ENCODE results near the gene KCNG1.
A peak's percentile ranks its signal among the peaks of the same experiment; 100 is the strongest.

KCNG1 gene

DNA sequence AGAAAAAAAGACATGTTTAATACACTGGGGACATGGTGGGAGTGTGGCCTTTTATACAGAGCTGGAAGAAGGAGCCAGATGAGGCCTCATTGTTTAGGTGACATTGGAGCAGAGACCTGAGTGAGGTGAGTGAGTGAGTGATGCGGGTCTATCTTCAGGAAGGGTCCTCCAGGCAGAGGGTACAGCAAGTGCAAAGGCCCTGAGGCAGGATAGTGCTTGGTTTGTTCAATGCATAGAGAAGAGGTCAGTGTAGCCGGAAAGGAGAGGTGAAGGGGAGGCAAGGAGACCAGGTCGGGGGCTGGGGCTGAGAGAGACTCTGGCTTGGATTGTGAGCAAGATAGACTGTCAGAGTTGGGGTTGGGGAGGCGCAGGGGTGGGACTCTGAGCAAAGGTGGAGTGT is 23.6 kb downstream of the KCNG1 start:
- no peak for DNase-seq
- Histone ChIP-seq H3K4me1 (no peaks in the 10 kb centered on the region), H3K36me3 (no peaks in the 10 kb centered on the region), H3K4me3 (ENCODE audit: low read depth, low read length) (no peak overlapping the region), H3K9me3 (no peaks in the 10 kb centered on the region), H3K27me3 (peaks cover 20% of the 10 kb centered on the region; the same call in 1 of the 2 replicates)
- TF ChIP-seq, protein P1, sequence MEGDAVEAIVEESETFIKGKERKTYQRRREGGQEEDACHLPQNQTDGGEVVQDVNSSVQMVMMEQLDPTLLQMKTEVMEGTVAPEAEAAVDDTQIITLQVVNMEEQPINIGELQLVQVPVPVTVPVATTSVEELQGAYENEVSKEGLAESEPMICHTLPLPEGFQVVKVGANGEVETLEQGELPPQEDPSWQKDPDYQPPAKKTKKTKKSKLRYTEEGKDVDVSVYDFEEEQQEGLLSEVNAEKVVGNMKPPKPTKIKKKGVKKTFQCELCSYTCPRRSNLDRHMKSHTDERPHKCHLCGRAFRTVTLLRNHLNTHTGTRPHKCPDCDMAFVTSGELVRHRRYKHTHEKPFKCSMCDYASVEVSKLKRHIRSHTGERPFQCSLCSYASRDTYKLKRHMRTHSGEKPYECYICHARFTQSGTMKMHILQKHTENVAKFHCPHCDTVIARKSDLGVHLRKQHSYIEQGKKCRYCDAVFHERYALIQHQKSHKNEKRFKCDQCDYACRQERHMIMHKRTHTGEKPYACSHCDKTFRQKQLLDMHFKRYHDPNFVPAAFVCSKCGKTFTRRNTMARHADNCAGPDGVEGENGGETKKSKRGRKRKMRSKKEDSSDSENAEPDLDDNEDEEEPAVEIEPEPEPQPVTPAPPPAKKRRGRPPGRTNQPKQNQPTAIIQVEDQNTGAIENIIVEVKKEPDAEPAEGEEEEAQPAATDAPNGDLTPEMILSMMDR (IDR thresholded peaks at IDR 0.05; ENCODE audit: low read depth, low read length): no peak

DNA sequence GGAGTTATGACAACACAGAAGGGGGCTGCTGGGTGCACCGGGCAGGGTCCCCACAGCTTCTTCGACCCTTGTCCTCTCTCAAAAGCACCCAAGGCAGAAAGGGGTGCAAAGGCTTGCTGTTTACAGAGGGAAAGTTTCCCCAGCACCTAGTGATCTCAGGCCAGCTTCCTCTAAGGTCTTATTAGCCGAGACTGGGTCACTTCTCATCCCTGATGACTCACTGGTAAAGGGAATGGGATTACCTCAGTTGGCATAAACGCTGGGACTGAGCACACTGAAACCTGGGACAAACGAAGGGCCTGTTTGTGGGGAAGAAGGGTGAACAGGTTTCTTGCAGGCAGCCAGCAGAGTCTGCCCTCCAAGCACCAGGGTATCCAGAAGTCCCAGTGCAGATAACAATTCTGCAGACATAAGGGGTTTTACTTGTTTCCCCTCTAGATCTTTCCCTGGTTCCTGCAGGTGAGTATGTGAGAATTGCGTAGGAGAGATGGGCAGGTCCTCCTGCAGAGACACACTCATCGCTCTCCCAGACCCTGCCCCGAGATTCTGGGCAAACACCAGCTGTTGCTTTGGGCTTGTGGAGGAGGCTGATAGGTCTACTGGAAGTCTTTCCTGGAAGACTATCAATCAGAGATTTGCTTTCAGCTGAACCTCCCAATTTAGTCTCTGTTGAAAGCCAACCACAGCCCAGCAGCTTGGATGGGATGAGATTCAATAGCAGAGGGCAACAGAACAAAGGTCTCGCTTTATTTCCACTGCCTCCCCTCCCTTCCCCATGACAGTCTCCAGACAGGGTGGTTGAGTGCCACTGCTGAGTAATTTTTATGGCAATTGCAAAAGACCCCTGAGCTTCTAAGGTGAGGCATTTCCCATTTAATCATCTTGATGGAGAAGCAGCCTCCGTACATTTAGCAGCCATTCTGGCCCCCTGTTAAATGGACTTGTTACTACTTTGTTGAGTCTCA is 25.7 kb downstream of the KCNG1 start:
- Histone ChIP-seq H3K4me1 (no peaks in the 10 kb centered on the region), H3K27me3 (peaks cover 20% of the 10 kb centered on the region; the same call in 1 of the 2 replicates), H3K9me3 (no peaks in the 10 kb centered on the region), H3K36me3 (no peaks in the 10 kb centered on the region), H3K4me3 (ENCODE audit: low read depth, low read length) (no peak overlapping the region)
- DNase-seq: no peak
- TF ChIP-seq, protein P1 (IDR thresholded peaks at IDR 0.05; ENCODE audit: low read depth, low read length): no peak

DNA sequence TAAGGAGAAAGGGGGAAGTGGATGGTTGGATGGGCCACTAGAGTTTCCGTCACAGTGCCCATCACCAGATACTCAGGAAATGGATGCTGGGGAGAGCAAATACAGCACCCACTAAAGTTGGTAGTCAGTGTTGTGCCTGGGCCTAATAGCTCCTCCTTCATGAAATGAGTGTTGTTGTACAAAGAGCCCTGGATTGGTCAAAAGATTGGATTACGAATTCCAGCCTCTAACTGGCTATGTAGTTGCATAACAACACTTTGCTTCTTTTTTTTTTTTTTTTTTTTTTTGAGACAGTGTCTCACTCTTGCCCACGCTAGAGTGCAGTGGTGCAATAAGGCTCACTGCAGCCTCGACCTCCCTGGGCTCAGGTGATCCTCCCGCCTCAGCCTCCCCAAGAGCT is 27.4 kb downstream of the KCNG1 start:
- Histone ChIP-seq H3K36me3 (no peaks in the 10 kb centered on the region), H3K27me3 (peaks cover 11% of the 10 kb centered on the region; the same call in 1 of the 2 replicates), H3K4me3 (ENCODE audit: low read depth, low read length) (no peak overlapping the region), H3K9me3 (no peaks in the 10 kb centered on the region), H3K4me1 (no peaks in the 10 kb centered on the region)
- no peak for DNase-seq
- TF ChIP-seq, protein P1 (IDR thresholded peaks at IDR 0.05; ENCODE audit: low read depth, low read length): no peak

DNA sequence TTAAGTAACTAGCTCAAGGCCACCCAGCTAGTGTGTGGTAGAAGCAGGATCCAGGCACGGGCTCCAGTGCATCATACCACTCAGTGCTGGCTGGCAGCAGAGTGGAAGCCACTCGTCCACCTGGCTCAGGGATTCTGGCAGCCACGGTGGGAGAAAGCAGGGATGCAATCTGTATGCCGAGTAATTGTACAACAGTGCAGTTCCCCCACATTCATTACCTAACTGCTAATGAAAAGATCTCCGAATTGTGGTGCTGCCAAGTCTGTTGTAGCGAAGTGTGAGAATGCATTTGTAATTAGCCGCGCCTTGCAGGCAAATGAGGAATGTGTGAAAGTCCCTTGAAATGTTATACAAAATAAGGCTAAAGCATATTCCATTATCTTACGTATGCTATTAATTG is 29.0 kb downstream of the KCNG1 start:
- no peak overlapping the region for H3K4me3 ChIP-seq (ENCODE audit: low read depth, low read length)
- TF ChIP-seq, protein P1 (IDR thresholded peaks at IDR 0.05; ENCODE audit: low read depth, low read length): no peak
- no peaks in the 10 kb centered on the region for H3K36me3 ChIP-seq
- no peaks in the 10 kb centered on the region for H3K4me1 ChIP-seq
- no peaks in the 10 kb centered on the region for H3K9me3 ChIP-seq
- no peak for DNase-seq
- H3K27me3 ChIP-seq: peaks cover 6% of the 10 kb centered on the region; the same call in 1 of the 2 replicates

DNA sequence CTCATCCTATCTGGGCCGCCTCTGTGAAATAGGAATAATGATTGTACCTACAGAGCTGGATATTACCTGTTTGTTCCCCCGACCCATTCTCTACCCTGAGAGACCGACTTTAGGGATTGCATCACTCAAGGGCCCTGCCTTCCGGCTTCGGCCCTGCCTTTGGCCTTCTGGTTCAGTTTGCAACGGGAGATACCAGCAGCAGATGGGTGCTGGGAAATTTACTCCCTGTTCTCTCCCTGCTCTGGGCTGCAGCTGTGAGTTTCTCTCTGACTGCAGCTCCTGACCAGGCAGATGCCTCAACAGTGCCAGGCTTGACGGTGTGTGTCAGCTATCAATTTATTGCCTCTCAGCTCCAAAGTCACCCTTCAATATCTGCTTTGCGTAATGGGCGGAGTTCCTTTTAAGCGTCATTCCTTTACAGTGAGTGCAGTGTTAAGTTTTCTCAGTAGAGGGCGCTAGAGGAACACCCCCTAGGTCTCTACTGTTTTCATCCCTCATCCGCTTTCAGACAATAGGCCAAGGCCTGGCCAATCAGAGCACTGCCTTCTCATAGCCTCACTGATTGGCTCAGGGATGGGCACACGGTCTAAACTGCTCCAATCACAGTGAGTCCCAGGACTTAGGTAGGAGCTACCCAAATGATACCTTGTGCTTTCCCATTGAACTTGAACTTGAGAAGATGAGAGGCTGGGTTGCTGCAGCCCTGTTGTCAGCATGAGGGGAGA is 30.0 kb downstream of the KCNG1 start:
- DNase-seq: peak; percentile 87
- no peaks in the 10 kb centered on the region; the same call in 1 of the 2 replicates for H3K27me3 ChIP-seq
- H3K4me3 ChIP-seq (ENCODE audit: low read depth, low read length): no peak overlapping the region
- TF ChIP-seq, protein P1 (IDR thresholded peaks at IDR 0.05; ENCODE audit: low read depth, low read length): peak; percentile 98
- H3K4me1 ChIP-seq: no peaks in the 10 kb centered on the region
- H3K36me3 ChIP-seq: no peaks in the 10 kb centered on the region
- no peaks in the 10 kb centered on the region for H3K9me3 ChIP-seq
